ENCODE data around the gene SUSD4.

Gene SUSD4

GRCh38 chr1:223329664-223330415 is 34.1 kb downstream of the SUSD4 start:
- no peak for DNase-seq (ENCODE audit: low read depth, low spot score)

- DNase-seq (ENCODE audit: low read depth, low spot score): no peak
Measured at GRCh38 chr1:223329252-223329651, 34.7 kb downstream of the SUSD4 start.

GRCh38 chr1:223328566-223328965 is 35.4 kb downstream of the SUSD4 start:
- no peak for DNase-seq (ENCODE audit: low read depth, low spot score)

GRCh38 chr1:223326776-223327175 is 37.2 kb downstream of the SUSD4 start:
- DNase-seq (ENCODE audit: low read depth, low spot score): no peak

- DNase-seq (ENCODE audit: low read depth, low spot score): no peak
Measured at GRCh38 chr1:223323491-223324484, 40.2 kb downstream of the SUSD4 start.

GRCh38 chr1:223322868-223323267 is 41.1 kb downstream of the SUSD4 start:
- DNase-seq (ENCODE audit: low read depth, low spot score): no peak

GRCh38 chr1:223320959-223321358 is 43.0 kb downstream of the SUSD4 start:
- no peak for DNase-seq (ENCODE audit: low read depth, low spot score)

GRCh38 chr1:223319905-223320580 is 43.9 kb downstream of the SUSD4 start:
- no peak for DNase-seq (ENCODE audit: low read depth, low spot score)

- DNase-seq (ENCODE audit: low read depth, low spot score): no peak
Measured at GRCh38 chr1:223319398-223319797, 44.6 kb downstream of the SUSD4 start.

GRCh38 chr1:223316082-223316481 is 47.9 kb downstream of the SUSD4 start:
- no peak for DNase-seq (ENCODE audit: low read depth, low spot score)

GRCh38 chr1:223315665-223316064 is 48.3 kb downstream of the SUSD4 start:
- no peak for DNase-seq (ENCODE audit: low read depth, low spot score)

- no peak for DNase-seq (ENCODE audit: low read depth, low spot score)
Measured at GRCh38 chr1:223313415-223313754, 50.6 kb downstream of the SUSD4 start.

GRCh38 chr1:223312705-223313414 is 51.1 kb downstream of the SUSD4 start:
- DNase-seq (ENCODE audit: low read depth, low spot score): no peak

- DNase-seq (ENCODE audit: low read depth, low spot score): no peak
Measured at GRCh38 chr1:223312273-223312672, 51.7 kb downstream of the SUSD4 start.

GRCh38 chr1:223311826-223312225 is 52.1 kb downstream of the SUSD4 start:
- DNase-seq (ENCODE audit: low read depth, low spot score): no peak

- no peak for DNase-seq (ENCODE audit: low read depth, low spot score)
Measured at GRCh38 chr1:223308136-223308535, 55.8 kb downstream of the SUSD4 start.

- DNase-seq (ENCODE audit: low read depth, low spot score): no peak
Measured at GRCh38 chr1:223307544-223307943, 56.4 kb downstream of the SUSD4 start.

- no peak for DNase-seq (ENCODE audit: low read depth, low spot score)
Measured at GRCh38 chr1:223304931-223305330, 59.0 kb downstream of the SUSD4 start.

- no peak for DNase-seq (ENCODE audit: low read depth, low spot score)
Measured at GRCh38 chr1:223301371-223301770, 62.6 kb downstream of the SUSD4 start.

GRCh38 chr1:223299553-223299952 is 64.4 kb downstream of the SUSD4 start:
- DNase-seq (ENCODE audit: low read depth, low spot score): no peak

- no peak for DNase-seq (ENCODE audit: low read depth, low spot score)
Measured at GRCh38 chr1:223298701-223299100, 65.3 kb downstream of the SUSD4 start.

- DNase-seq (ENCODE audit: low read depth, low spot score): no peak
Measured at GRCh38 chr1:223297800-223298199, 66.2 kb downstream of the SUSD4 start.

Data from activated CD4-positive, CD25-positive, alpha-beta regulatory T cell treated with anti-CD3 and anti-CD28 coated beads, Interleukin-2, amount 50 U/mL, for 16 hours (primary cell).